ENCODE results near the gene PLPPR2.

PLPPR2 gene

DNA sequence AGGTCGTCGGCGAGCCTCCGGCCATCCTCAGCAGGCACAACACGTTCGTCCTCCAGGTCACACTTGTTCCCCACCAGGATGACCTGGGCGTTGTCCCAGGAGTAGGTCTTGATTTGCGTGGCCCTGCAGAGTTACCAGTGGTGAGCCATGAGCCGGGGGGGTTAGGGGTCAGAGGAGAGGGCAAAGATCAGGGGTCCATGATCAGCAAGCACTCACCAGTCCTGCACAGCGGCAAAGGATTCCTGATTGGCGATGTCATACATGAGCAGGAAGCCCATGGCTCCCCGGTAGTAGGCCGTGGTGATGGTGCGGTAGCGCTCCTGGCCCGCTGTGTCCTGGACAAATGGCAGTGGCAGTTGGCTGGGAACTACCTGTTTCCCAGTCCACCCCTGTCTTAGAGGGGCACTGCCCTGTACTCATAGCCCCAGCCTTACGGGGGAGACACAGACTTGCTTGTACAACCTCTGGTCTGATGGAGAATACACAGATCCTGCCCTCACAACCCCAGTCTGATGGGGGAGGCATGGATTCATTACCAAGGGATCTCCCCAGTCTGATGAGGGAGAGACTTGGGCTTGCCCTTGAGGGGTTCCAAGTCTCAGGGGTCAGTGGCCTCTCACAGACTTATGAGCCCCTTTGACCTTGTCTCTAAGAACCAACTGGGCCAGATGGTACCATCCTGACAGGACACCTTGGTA is 19.6 kb upstream of the PLPPR2 start:
- TF ChIP-seq ZFX (IDR thresholded peaks at IDR 0.05; ENCODE audit: borderline replicate concordance): no peak
- TF ChIP-seq, protein P1, sequence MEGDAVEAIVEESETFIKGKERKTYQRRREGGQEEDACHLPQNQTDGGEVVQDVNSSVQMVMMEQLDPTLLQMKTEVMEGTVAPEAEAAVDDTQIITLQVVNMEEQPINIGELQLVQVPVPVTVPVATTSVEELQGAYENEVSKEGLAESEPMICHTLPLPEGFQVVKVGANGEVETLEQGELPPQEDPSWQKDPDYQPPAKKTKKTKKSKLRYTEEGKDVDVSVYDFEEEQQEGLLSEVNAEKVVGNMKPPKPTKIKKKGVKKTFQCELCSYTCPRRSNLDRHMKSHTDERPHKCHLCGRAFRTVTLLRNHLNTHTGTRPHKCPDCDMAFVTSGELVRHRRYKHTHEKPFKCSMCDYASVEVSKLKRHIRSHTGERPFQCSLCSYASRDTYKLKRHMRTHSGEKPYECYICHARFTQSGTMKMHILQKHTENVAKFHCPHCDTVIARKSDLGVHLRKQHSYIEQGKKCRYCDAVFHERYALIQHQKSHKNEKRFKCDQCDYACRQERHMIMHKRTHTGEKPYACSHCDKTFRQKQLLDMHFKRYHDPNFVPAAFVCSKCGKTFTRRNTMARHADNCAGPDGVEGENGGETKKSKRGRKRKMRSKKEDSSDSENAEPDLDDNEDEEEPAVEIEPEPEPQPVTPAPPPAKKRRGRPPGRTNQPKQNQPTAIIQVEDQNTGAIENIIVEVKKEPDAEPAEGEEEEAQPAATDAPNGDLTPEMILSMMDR (IDR thresholded peaks at IDR 0.05): no peak
- H3K27ac ChIP-seq: no peak overlapping the region

DNA sequence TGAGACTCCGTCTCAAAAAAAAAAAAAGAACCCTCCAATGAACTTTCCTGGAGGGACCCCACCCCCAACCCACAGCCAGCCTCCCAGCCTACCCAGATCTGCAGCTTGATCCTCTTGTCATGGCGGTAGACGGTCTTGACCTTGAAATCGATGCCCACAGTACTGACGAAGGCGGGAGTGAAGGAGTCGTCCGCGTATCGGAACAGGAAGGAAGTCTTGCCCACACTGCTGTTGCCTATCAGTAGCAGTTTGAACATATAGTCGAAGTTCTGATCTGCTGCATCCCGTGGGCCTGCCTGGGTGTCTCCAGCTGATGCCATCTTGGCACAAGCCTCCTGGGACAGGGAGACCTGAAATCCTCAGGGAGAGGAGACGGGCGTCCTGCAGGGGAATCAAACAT is 18.2 kb upstream of the PLPPR2 start:
- no peak overlapping the region for H3K27ac ChIP-seq
- TF ChIP-seq, protein P1 (IDR thresholded peaks at IDR 0.05): no peak
- no peak for TF ChIP-seq ZFX (IDR thresholded peaks at IDR 0.05; ENCODE audit: borderline replicate concordance)

DNA sequence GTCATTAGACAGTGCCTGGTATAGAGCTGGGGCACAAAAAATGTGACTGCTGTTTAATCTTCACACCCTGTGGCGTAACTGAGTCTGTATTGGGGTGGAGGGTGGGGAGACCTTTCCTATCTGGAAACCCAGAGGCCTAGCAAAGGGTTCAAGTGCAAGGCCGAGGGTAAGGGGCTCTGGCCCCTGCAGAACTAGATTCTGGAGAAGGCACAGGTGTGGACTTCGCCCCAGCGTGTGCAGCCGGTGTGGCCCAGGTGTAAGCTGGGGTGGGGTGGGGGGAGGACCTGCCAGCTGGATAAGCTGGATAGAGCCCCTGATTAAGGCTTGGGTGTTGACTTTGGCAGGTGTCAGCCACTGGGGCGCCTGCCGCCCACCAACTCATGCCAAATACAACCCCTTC is 17.1 kb upstream of the PLPPR2 start:
- H3K27ac ChIP-seq: peak overlapping the region; percentile 86; the same call in 1 of the 2 replicates

DNA sequence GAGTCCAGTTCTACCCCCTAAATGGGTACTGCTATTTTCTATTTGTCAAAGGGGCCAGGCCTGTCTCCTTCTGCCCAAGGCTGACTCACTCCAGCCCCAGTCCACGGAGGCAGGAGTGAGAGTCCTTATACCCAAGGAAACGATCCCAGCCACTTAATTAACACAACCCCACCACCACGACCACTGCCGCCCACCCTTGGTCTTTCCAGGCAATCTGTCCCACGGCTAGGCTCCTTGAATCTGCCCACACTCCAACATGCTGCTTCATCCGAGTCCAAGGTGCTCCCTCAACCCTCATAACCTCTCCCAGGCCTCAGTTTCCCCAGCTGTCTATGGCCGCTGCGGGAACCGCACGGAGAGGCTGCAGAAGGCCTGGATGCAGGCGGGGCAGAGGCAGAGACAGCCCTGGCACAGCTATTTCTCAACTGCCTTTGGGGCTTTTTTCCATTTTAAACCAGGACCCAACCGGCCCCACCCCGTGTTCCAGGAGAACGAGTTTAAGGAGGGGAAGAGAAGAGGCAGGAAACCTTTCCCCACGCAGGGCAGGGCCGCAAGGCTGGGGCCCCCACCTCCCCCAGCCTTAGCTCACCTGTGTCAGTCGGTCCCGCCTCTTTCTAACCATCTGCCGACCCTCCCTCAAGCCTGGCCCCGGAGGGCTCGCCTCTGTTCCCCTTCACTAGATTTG is 16.5 kb upstream of the PLPPR2 start:
- H3K27ac ChIP-seq: peak overlapping the region; percentile 86
- TF ChIP-seq ZFX (IDR thresholded peaks at IDR 0.05; ENCODE audit: borderline replicate concordance): no peak

More for the DNA sequence above, 17.1 kb upstream of the PLPPR2 start:
- TF ChIP-seq, protein P1 (IDR thresholded peaks at IDR 0.05): no peak
- TF ChIP-seq ZFX (IDR thresholded peaks at IDR 0.05; ENCODE audit: borderline replicate concordance): no peak

DNA sequence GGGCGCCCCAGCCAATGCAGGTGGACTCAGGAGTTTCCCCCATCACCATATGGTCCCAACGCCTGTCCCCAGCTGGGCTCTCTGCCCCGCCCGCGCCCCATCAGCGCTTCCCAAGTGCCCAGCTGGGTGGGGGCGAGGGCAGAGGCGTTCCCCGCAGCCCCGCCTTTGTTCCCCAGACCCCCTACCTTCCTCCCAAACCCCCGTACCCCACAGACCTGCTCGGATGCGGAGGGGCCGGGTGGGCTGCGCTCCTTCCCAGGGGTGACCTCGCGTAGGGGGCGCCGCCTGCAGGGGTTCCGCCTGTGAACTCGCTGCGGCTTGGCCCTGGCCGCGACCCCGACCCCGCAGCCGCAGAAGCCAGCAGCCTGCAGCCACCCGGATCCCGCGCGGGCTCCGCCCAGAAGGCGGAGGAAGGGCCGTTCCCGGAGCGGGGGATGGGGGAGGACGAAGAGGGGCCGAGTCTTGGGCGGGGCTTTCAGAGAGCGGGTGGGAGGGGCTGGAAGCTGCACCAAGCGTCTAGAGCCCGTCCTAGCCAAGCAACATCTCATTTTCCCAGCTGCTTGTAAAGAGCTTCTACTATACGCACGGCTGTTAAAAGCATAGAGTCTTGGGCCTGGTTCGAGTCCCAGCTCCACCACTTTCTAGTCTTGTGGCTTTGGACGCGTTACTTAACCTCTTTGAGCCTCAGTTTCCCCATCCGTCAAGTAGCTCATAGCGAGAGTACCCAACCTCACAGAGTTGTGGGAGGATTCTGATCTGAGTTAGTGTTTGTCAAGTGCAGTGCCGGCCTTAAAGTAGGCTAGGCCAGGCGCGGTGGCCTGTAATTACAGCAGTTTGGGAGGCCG is 15.8 kb upstream of the PLPPR2 start, which contains the start of gene RAB3D:
TSS of gene RAB3D (minus strand) at position 404 of the 845 bp plus-strand sequence. CDS start 2,258 bp downstream, outside the sequence.
- H3K27ac ChIP-seq: peak within 1 kb of the TSS; percentile 86
- TF ChIP-seq, protein P1 (IDR thresholded peaks at IDR 0.05): no peak
- no peak for TF ChIP-seq ZFX (IDR thresholded peaks at IDR 0.05; ENCODE audit: borderline replicate concordance)

DNA sequence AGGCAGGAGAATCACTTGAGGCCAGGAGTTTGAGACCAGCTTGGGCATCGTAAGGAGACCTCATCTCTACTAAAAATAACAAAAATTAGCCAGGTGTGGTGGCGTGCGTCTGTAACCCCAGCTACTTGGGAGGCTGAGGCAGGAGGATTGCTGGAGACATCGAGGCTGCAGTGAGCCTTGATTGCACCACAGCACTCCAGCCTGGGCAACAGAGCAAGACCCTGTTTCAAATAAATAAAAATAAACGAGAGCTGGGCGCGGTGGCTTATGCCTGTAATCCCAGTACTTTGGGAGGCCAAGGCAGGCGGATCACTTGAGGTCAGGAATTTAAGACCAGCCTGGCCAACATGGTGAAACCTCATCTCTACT is 15.1 kb upstream of the PLPPR2 start:
- peak overlapping the region; percentile 86 for H3K27ac ChIP-seq

DNA sequence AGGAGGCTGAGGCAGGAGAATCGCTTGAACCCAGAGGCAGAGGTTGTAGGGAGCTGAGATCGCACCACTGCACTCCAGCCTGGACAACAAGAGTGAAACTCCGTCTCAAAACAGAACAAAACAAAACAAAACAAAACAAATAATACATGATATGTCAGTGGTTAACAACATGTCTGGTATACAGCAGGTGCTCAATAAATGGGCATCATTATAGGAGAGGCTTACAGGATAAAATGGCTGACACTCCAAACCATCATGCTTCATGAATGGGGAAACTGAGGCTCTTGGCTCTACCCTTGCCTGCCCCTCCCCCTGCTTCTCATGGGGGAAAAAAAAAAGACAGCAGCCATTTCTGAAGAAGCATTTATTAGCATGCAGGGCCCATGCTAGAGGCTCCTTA is 12.8 kb upstream of the PLPPR2 start:
- no peak overlapping the region for H3K27ac ChIP-seq
- TF ChIP-seq ZFX (IDR thresholded peaks at IDR 0.05; ENCODE audit: borderline replicate concordance): no peak
- TF ChIP-seq, protein P1 (IDR thresholded peaks at IDR 0.05): no peak

All from 22Rv1 (cell line).